Mammary epithelial cell (primary cell): ENCODE results near the gene TRPV2.

ENCODE experiments used
- CTCF ChIP-seq, 2 donors: IDR thresholded peaks in 1 of 2; conservative IDR thresholded peaks in 1 of 2; 2 replicates each; pipeline ENCODE4 v1.5.1; 2011 to 2012; ENCODE audit warnings: inconsistent platforms in 2 of 2, low read length in 2 of 2, mild to moderate bottlenecking in 2 of 2, control low read depth in 1 of 2, low read depth in 1 of 2; ENCODE audit not compliant: insufficient read depth in 1 of 2; ENCODE audit errors: extremely low read depth in 1 of 2
- EZH2 ChIP-seq: IDR thresholded peaks from 2 replicates; pipeline ENCODE4 v1.6.1; 2012; ENCODE audit warnings: low read length, inconsistent platforms, borderline replicate concordance

GRCh38 chr17:16433514-16433913 lies 18.1 kb downstream of the TRPV2 start:
- no peak for TF ChIP-seq CTCF (conservative IDR thresholded peaks at IDR 0.05 in 1 of 2, IDR thresholded peaks at IDR 0.05 in 1 of 2; ENCODE audit: extremely low read depth in 1 of 2, insufficient read depth in 1 of 2, low read depth in 1 of 2, low read length in 2 of 2)
- no peak for TF ChIP-seq EZH2
